ENCODE measurements around the gene ADIPOQ.
"Not testable (repeated sequence)": the region's sequence is repeated elsewhere in the genome, so short reads cannot be mapped to it uniquely, and the experiment has no call there.

Gene ADIPOQ

DNA sequence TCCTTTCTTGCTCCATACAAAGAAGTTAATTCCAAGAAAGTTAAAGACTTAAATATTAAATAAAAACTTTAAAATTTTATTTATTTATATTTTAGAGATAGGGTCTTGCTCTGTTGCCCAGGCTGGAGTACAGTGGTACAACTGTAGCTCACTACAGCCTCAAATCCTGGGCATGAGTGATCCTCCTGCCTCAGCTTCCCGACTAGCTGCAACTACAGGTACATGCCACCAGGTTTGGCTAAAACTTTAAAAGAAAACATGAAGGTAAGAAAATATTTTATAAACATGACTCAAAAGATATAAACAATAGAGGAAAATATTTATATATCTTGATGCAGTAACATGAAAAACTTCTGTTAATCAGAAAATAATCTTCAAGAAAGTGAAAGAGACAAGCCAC lies 33.2 kb downstream of the ADIPOQ start:
- peaks cover 26% of the 10 kb centered on the region for H3K4me1 Mint-ChIP-seq
- H3K9me3 Mint-ChIP-seq = peaks cover 0 to 5% of the 10 kb centered on the region in 2 donors
- DNase-seq (no peak), ATAC-seq (no peak)
- no peaks in the 10 kb centered on the region for H3K27me3 Mint-ChIP-seq
- H3K4me3 Mint-ChIP-seq = no peak overlapping the region
- H3K27ac Mint-ChIP-seq = no peak overlapping the region

DNA sequence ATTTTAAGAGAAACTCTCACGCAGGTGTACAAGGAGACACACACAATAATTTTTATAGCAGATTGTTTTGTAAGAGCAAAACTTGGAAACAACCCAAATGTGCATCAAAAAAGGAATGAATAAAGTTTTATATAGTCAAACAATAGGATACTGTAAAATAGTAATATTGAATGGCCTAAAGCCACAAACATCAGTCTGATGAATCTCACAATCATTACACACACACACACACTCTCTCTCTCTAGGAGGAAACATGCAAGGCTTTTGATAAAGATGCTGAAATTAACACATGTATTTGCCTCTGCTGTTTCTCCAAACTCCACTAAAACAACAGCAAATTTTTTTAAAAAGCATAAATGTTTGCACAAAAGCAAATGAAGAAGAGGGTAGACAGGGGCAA lies 37.3 kb downstream of the ADIPOQ start:
- ATAC-seq (no peak), DNase-seq (no peak)
- Mint-ChIP-seq H3K27ac (peak overlapping the region in 1 of 2 donors; percentile 75), H3K27me3 (no peaks in the 10 kb centered on the region), H3K4me3 (no peak overlapping the region), H3K9me3 (peaks cover 0 to 5% of the 10 kb centered on the region in 2 donors), H3K4me1 (peaks cover 42% of the 10 kb centered on the region)

DNA sequence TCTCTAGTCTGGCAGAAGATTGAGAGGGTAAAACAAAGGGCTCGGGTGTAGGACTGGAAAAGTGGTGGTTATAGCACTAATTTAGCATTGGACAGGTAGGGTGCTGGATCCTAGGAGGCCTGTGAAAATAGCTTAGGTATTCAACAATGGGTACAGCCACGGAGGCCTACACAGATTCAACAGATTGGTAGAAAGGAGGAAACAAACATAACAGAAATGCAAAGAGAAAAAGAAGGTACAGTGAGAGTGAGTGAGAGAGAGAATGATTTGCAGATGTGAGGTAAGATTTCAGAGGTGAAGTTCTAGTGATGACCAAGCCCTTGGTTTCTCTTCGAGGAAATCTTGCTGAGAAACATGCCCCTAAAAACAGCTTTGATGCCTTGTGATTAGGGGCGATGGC lies 37.9 kb downstream of the ADIPOQ start:
- Mint-ChIP-seq H3K4me1 (peaks cover 46% of the 10 kb centered on the region), H3K27me3 (no peaks in the 10 kb centered on the region), H3K27ac (peak overlapping the region in 1 of 2 donors; percentile 66), H3K9me3 (peaks cover 0 to 5% of the 10 kb centered on the region in 2 donors), H3K4me3 (peak overlapping the region; percentile 5 to 55)
- no peak for DNase-seq
- peak; percentile 23 for ATAC-seq

DNA sequence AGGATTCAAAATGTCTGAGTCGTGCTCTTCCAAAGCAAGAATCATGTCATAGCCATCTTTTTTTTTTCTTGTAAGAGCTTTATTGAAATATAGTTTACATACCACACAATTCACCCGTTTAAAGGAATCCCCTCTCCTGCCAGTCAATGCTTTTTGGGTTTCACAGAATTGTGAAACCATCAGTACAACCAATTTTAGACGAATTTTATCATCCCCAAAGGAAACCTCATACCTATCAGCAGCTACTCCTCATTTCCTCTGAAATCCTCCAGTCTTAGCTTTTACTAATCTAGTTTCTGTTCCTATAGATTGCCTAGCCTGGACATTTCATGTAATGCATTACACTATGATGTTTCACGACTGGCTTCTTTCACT lies 39.6 kb downstream of the ADIPOQ start:
- Mint-ChIP-seq H3K4me3 (peak overlapping the region; percentile 31 to 67), H3K27ac (peak overlapping the region; percentile 82 to 92), H3K27me3 (no peaks in the 10 kb centered on the region), H3K9me3 (peaks cover 0 to under 1% of the 10 kb centered on the region in 2 donors), H3K4me1 (peaks cover 59% of the 10 kb centered on the region)
- DNase-seq (no peak), ATAC-seq (peak; percentile 41)

DNA sequence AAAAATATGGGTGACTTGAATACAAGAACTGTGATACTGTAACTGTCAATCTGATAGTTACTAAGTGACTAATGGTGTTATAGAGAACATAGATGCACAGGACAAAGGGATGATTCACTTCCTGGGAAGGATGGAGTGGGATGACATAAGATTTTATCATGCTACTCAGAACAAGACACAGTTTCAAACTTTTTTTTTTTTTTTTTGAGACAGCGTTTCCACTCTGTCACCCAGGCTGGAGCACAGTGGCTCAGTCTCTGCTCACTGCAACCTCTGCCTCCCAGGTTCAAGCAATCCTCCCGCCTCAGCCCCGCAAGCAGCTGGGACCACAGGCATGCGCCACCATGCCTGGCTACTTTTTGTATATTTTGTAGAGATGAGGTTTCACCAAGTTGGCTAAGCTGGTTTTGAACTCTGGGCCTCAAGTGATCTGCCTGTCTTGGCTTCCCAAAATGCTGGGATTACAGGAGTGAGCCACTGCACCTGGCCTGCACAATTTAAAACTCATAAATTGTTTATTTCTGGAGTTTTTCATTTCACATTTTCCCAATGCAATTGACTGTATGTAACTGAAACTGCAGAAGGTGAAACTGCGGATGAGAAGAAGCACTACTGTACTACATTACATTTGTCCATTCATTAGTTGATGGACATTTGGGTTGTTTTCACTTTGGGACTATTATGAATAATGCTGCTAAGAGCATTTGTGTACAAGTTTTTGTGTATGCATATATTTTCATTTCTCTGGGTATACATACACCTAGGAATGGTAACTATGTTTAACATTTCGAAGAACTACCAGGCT lies 40.6 kb downstream of the ADIPOQ start:
- Mint-ChIP-seq H3K27me3 (no peaks in the 10 kb centered on the region), H3K27ac (peak overlapping the region; percentile 54 to 85), H3K4me3 (peak overlapping the region; percentile 58), H3K4me1 (peaks cover 59% of the 10 kb centered on the region), H3K9me3 (no peaks in the 10 kb centered on the region)
- DNase-seq (peak; percentile 26 to 64), ATAC-seq (peak; percentile 96)

DNA sequence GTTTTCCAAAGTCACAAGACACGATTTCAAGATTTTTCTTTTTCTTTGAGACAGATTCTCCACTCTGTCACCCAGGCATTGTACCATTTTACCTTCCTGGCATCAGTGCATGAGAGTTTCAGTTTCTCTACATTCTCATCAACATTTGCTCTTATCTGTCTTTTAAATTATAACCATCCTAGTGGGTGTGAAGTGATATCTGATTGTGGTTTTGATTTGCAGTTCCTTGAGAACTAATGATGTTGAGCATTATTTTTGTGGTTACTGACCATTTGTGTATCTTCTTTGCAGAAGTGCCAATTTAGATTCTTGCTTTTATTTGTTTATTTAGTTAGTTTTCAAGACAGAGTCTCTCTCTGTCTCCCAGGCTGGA lies 41.2 kb downstream of the ADIPOQ start:
- Mint-ChIP-seq H3K4me1 (peaks cover 63% of the 10 kb centered on the region), H3K4me3 (peak overlapping the region; percentile 58), H3K27ac (peak overlapping the region; percentile 42 to 85), H3K9me3 (no peaks in the 10 kb centered on the region), H3K27me3 (no peaks in the 10 kb centered on the region)
- ATAC-seq = no peak
- DNase-seq = no peak

DNA sequence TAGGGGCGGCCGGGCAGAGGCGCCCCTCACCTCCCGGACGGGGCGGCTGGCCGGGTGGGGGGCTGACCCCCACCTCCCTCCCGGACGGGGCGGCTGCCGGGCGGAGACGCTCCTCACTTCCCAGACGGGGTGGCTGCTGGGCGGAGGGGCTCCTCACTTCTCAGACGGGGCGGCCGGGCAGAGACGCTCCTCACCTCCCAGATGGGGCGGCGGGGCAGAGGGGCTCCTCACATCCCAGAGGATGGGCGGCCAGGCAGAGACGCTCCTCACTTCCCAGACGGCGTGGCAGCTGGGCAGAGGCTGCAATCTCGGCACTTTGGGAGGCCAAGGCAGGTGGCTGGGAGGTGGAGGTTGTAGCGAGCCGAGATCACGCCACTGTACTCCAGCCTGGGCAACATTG lies 42.4 kb downstream of the ADIPOQ start:
- peaks cover 61% of the 10 kb centered on the region for H3K4me1 Mint-ChIP-seq

DNA sequence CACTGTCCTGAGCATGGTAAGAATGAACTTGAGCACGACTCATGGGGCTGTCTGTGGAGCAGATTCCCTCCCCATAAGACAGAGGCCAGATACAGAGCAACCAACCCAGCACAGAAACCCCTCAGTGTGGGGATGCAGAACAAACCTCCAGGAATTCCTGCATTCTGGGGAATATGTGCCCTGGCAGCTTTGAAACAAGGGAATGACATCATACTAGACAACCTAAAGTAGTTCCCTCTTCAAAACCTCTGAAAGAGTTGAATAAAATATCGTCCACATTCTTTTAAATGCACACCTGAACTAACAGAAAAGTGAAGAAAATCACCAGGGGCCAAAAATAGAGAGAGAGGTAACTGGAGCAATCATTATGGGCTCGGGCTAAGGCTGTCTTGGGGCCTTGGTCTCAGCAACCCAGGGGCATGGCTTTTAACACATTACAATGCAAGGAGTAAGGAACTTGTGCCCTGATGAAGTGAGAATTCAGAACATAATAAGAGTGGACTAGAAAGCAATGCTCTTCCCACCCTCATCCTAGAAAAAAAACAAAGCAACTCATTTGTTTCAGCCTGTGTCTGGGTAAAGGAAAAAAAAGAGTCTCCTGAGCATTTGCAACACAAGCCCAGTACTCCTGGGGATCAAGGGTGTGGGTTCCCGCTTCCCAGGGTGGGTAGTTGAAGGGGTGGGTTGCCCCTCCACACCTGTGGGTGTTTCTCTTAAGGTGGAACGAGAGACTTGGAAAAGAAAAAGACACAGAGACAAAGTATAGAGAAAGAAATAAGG lies 43.9 kb downstream of the ADIPOQ start:
- DNase-seq = no peak
- Mint-ChIP-seq H3K4me1 (peaks cover 48% of the 10 kb centered on the region), H3K9me3 (no peaks in the 10 kb centered on the region), H3K27me3 (no peaks in the 10 kb centered on the region), H3K4me3 (no peak overlapping the region), H3K27ac (no peak overlapping the region)
- no peak for ATAC-seq

More for the DNA sequence above, 42.4 kb downstream of the ADIPOQ start:
- ATAC-seq, DNase-seq, H3K9me3 Mint-ChIP-seq, H3K27ac Mint-ChIP-seq, H3K4me3 Mint-ChIP-seq, H3K27me3 Mint-ChIP-seq: not testable (repeated sequence)

DNA sequence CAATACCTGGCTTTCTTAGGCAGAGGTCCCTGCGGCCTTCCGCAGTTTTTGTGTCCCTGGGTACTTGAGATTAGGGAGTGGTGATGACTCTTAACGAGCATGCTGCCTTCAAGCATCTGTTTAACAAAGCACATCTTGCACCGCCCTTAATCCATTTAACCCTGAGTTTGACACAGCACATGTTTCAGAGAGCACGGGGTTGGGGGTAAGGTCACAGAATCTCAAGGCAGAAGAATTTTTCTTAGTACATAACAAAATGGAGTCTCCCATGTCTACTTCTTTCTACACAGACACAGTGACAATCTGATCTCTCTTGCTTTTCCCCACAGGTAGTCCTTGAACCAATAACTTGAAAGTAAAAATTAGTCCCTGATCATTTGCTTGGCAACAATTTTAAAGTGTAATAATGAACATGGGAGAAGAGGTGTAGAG lies 45.0 kb downstream of the ADIPOQ start:
- not testable (repeated sequence) for H3K27ac Mint-ChIP-seq, DNase-seq, H3K4me3 Mint-ChIP-seq, ATAC-seq, H3K9me3 Mint-ChIP-seq, H3K27me3 Mint-ChIP-seq
- H3K4me1 Mint-ChIP-seq = peaks cover 38% of the 10 kb centered on the region

DNA sequence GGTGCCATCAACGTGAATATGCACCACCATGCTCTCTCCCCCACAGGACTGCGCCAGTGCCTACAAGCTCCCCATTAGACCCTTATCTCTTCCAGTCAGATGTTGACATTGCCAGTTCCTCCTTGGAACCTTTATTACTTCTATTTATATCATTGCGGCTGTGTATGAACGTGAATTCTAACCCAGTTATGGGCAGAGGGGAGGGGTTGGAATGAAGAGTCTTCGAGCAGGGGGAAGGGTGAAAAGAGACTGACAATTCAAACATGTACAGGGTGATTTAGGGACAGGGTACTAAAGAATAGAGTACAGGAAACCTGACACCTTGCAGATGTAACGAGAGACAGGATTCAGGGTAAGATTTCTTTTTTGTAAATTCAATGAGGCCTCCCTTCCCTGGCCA lies 46.1 kb downstream of the ADIPOQ start:
- H3K9me3 Mint-ChIP-seq = no peaks in the 10 kb centered on the region
- no peak for ATAC-seq
- peak overlapping the region in 1 of 2 donors; percentile 3 for H3K27ac Mint-ChIP-seq
- H3K27me3 Mint-ChIP-seq = no peaks in the 10 kb centered on the region
- H3K4me3 Mint-ChIP-seq = no peak overlapping the region
- H3K4me1 Mint-ChIP-seq = peaks cover 27% of the 10 kb centered on the region
- no peak for DNase-seq

DNA sequence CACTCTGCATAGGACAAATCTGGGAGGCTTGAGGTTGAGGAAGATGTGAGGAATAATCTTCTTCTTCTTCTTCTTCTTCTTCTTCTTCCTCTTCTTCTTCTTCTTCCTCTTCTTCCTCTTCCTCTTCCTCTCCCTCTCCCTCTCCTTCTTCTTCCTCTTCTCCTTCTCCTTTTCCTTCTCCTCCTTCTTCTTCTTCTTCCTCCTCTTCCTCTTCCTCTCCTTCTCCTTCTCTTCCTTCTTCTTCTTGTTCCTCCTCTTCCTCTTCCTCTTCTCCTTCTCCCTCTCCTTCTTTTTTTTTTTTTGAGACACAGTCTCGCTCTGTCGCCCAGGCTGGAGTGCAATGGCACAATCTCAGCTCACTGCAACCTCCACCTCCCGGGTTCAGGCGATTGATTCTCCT lies 47.2 kb downstream of the ADIPOQ start:
- not testable (repeated sequence) for H3K4me3 Mint-ChIP-seq, H3K27me3 Mint-ChIP-seq, H3K9me3 Mint-ChIP-seq, ATAC-seq, DNase-seq
- Mint-ChIP-seq H3K27ac (peak overlapping the region; percentile 4 to 8), H3K4me1 (peaks cover 22% of the 10 kb centered on the region)

DNA sequence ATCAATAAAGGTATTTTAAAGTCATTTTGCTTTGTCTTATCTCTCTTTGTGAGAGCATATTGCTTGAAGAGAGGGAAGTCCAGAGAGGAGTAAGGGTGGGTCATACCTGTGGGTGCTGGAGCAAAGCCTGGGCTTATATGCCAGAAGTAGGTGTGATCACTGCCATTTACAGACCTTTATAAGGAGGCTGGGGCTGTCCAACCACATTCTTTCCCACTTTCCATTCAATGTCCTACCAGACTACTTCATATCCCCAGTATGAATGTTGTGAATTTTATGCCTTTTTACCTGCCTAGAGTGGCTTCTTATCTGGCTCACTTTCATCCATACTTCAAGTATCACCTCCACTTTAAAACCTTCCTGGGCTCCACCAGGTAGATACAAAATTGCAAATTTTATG lies 48.4 kb downstream of the ADIPOQ start:
- Mint-ChIP-seq H3K27ac (no peak overlapping the region), H3K4me1 (peaks cover 13% of the 10 kb centered on the region), H3K9me3 (no peaks in the 10 kb centered on the region), H3K4me3 (no peak overlapping the region), H3K27me3 (no peaks in the 10 kb centered on the region)
- no peak for ATAC-seq
- DNase-seq = no peak

DNA sequence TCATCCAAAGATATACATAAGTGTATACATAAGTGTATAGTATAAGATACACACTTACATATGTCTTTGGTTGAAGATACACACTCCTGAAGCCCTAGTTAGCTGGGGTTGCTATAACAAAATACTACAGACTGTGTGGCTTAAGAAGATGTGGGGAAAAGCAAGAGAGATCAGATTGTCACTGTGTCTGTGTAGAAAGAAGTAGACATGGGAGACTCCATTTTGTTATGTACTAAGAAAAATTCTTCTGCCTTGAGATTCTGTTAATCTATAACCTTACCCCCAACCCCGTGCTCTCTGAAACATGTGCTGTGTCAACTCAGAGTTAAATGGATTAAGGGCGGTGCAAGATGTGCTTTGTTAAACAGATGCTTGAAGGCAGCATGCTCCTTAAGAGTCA lies 50.6 kb downstream of the ADIPOQ start:
- DNase-seq = not testable (repeated sequence)

DNA sequence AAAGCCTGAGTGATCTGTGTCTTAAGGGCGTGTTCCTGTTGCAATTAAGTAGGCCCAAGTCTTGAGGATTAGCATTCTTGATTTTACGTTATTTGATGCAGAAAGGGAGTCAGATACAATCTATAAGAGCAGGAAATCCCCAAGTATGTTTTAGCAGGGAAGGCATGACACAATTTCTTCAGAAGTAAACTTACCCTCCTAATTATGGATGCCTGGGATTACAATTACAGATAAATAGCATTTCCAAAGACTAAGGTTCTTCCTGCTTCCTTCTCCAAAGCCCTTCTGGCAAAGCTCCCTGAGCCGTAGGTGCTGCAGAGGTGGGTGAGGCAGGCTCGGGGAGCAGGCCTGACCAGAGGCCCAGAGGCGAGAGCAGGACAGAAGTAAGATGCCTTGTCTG lies 52.9 kb downstream of the ADIPOQ start:
- no peak overlapping the region for H3K27ac Mint-ChIP-seq
- H3K9me3 Mint-ChIP-seq = no peaks in the 10 kb centered on the region
- no peaks in the 10 kb centered on the region for H3K27me3 Mint-ChIP-seq
- DNase-seq (no peak), ATAC-seq (no peak)
- H3K4me1 Mint-ChIP-seq = peaks cover 12% of the 10 kb centered on the region
- H3K4me3 Mint-ChIP-seq = no peak overlapping the region

More for the DNA sequence above, 50.6 kb downstream of the ADIPOQ start:
- not testable (repeated sequence) for H3K27ac Mint-ChIP-seq, H3K4me3 Mint-ChIP-seq, H3K4me1 Mint-ChIP-seq, H3K9me3 Mint-ChIP-seq, ATAC-seq, H3K27me3 Mint-ChIP-seq

DNA sequence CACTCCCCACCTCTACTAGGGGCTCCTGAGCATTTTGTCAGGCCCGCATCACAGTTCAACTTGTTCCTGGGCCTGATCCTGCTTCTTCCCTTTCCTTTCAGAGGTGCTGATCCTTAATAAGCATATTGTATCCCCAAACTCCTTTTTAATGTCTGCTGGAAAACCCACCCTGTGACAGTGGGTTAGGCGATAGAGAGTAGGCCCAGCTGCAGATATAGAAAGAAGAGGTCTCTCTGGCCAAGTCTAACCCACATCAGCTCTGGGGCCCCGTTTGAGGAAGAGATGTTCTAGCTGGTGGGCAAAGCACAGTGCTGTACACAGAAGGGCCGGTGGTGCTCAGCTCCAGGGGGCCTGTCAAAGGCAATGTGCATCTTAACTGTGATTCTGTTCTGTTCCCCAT lies 53.5 kb downstream of the ADIPOQ start:
- peak overlapping the region in 1 of 2 donors; percentile 17 for H3K27ac Mint-ChIP-seq
- ATAC-seq = no peak
- H3K9me3 Mint-ChIP-seq = no peaks in the 10 kb centered on the region
- H3K27me3 Mint-ChIP-seq = no peaks in the 10 kb centered on the region
- no peak overlapping the region for H3K4me3 Mint-ChIP-seq
- H3K4me1 Mint-ChIP-seq = peaks cover 18% of the 10 kb centered on the region
- no peak for DNase-seq

DNA sequence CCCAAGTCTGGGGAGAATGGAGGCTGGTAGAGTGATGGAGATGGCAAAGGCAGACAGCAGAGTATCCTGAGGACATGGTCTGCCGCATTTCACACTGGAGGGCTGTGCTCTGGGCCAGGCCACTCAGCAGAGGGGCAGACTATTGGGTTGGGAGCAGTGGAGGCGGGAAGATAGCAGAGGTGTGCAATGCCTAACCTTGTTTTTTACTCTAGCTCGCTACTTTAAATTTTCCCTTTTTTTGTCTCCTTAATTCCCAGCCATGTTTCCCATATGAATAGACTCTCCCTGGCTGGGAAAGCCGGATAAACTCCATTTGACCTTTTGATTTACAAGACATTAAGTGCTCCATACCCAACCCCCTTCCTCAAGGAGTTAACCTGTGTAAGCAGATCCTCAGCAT lies 54.4 kb downstream of the ADIPOQ start:
- Mint-ChIP-seq H3K4me1 (peaks cover 23% of the 10 kb centered on the region), H3K27ac (peak overlapping the region in 1 of 2 donors; percentile 37), H3K4me3 (no peak overlapping the region), H3K27me3 (no peaks in the 10 kb centered on the region), H3K9me3 (no peaks in the 10 kb centered on the region)
- DNase-seq (no peak), ATAC-seq (no peak)
